Astrocyte (in vitro differentiated cells and primary cell): ENCODE measurements around the gene MEST.

Experiments used
- EZH2 ChIP-seq: IDR thresholded peaks from 2 replicates; pipeline ENCODE4 v1.6.1; 2012; ENCODE audit warnings: mild to moderate bottlenecking, low read length, inconsistent platforms; ENCODE audit not compliant: insufficient read depth
- TF ChIP-seq, protein P1 (sequence below): IDR thresholded peaks from 2 replicates; pipeline ENCODE4 v1.5.1; 2011; ENCODE audit warnings: low read depth, mild to moderate bottlenecking, inconsistent platforms, low read length, moderate library complexity; ENCODE audit not compliant: insufficient read depth

DNA sequence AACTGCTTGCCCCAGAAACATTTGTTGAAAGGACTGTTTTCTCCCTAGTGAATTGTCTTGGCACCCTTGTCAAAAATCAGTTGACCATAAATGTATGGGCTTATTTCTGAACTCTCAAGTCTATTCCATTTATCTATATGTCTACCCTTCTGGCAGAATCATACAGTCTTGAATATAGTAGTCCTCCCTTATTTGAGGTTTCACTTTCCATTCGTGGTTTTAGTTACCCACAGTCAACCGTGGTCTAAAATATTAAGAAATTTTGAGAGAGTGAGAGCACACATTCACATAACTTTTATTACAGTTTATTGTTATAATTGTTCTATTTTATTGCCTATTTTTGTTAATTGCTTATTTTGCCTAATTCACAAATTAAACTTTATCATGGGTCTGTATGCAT, 33.6 kb upstream of the MEST start:
- TF ChIP-seq, protein P1, sequence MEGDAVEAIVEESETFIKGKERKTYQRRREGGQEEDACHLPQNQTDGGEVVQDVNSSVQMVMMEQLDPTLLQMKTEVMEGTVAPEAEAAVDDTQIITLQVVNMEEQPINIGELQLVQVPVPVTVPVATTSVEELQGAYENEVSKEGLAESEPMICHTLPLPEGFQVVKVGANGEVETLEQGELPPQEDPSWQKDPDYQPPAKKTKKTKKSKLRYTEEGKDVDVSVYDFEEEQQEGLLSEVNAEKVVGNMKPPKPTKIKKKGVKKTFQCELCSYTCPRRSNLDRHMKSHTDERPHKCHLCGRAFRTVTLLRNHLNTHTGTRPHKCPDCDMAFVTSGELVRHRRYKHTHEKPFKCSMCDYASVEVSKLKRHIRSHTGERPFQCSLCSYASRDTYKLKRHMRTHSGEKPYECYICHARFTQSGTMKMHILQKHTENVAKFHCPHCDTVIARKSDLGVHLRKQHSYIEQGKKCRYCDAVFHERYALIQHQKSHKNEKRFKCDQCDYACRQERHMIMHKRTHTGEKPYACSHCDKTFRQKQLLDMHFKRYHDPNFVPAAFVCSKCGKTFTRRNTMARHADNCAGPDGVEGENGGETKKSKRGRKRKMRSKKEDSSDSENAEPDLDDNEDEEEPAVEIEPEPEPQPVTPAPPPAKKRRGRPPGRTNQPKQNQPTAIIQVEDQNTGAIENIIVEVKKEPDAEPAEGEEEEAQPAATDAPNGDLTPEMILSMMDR = no peak
- TF ChIP-seq EZH2 = no peak
